Fibroblast of upper back skin (primary cell): ENCODE data around the gene LRMDA.
"Not testable (repeated sequence)": the region's sequence is repeated elsewhere in the genome, so short reads cannot be mapped to it uniquely, and the experiment has no call there.

Experiments used
- DNase-seq: peaks from one replicate; pipeline ENCODE4 v3.0.0-alpha.2; 2013

LRMDA gene

GRCh38 chr10:75761289-75761688, 329.9 kb downstream of the LRMDA start:
- DNase-seq = no peak

GRCh38 chr10:75762431-75762802, 331.0 kb downstream of the LRMDA start:
- no peak for DNase-seq

- DNase-seq = no peak
Measured at GRCh38 chr10:75763652-75764051, 332.2 kb downstream of the LRMDA start.

- DNase-seq = no peak
Measured at GRCh38 chr10:75764974-75765788, 333.8 kb downstream of the LRMDA start.

- DNase-seq = no peak
Measured at GRCh38 chr10:75765789-75766096, 334.3 kb downstream of the LRMDA start.

GRCh38 chr10:75766106-75766505, 334.7 kb downstream of the LRMDA start:
- no peak for DNase-seq

GRCh38 chr10:75766752-75767151, 335.3 kb downstream of the LRMDA start:
- not testable (repeated sequence) for DNase-seq

GRCh38 chr10:75770626-75771081, 339.2 kb downstream of the LRMDA start:
- peak; percentile 70 for DNase-seq

GRCh38 chr10:75771606-75772005, 340.2 kb downstream of the LRMDA start:
- DNase-seq = no peak

- no peak for DNase-seq
Measured at GRCh38 chr10:75772153-75772887, 340.9 kb downstream of the LRMDA start.

GRCh38 chr10:75773231-75773780, 341.9 kb downstream of the LRMDA start:
- peak; percentile 69 for DNase-seq

GRCh38 chr10:75773813-75774782, 342.7 kb downstream of the LRMDA start:
- DNase-seq = no peak

GRCh38 chr10:75774783-75775490, 343.5 kb downstream of the LRMDA start:
- no peak for DNase-seq

GRCh38 chr10:75776738-75777504, 345.5 kb downstream of the LRMDA start:
- no peak for DNase-seq

- no peak for DNase-seq
Measured at GRCh38 chr10:75778665-75779064, 347.2 kb downstream of the LRMDA start.

GRCh38 chr10:75779276-75779675, 347.9 kb downstream of the LRMDA start:
- DNase-seq = no peak

- DNase-seq = no peak
Measured at GRCh38 chr10:75782463-75783248, 351.2 kb downstream of the LRMDA start.

- DNase-seq = no peak
Measured at GRCh38 chr10:75788394-75789205, 357.2 kb downstream of the LRMDA start.

GRCh38 chr10:75793848-75794247, 362.4 kb downstream of the LRMDA start:
- DNase-seq = no peak

GRCh38 chr10:75801121-75801520, 369.7 kb downstream of the LRMDA start:
- DNase-seq = no peak
